Measurements from ENCODE around the gene KCNIP1. TPM values are rescaled to one million over a fixed set of nuclear protein-coding genes. Genes with fewer than 3 reads are reported as not detected.

Gene KCNIP1
- total and polyA plus RNA-seq, 10 of the 15 experiments (the other 5 are each of a cell fraction or from before 2014, with no cell fraction given): not detected

DNA sequence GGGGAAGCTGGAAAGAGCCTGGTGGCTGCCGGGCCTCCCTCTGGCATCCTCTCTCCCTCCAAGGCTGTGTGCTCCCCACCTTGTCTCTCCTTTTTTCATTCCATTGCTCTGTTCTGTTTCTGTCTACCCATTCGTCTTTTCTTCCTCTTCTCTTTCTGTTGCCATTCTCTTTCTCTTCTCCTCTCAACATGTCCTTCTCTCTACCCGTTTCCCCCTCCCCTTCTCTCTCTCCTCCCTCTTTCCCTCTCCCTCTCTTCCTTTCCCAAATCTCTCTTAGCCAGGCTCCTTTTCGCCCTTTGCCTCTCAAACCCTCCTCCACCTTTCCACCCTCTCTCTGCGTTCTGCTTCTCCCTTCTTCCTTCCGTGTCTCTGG is 19.4 kb upstream of the KCNIP1 start:
- RAD21 ChIA-PET (ENCODE audit: unreplicated experiment): no interaction called here
- no peak for DNase-seq (ENCODE audit: low read depth, low spot score)
- Histone ChIP-seq H3K27ac (ENCODE audit: control insufficient read depth, insufficient read depth) (no peak overlapping the region), H2AFZ (ENCODE audit: control insufficient read depth, low read depth, low read length) (no peak overlapping the region), H3K9me3 (replicated peaks; ENCODE audit: control insufficient read depth, insufficient read depth, low read length) (no peaks in the 10 kb centered on the region), H3K4me2 (ENCODE audit: control insufficient read depth, insufficient read depth) (no peak overlapping the region), H3K9ac (ENCODE audit: control insufficient read depth, insufficient read depth, low read length) (no peak overlapping the region), H3K4me1 (ENCODE audit: control insufficient read depth, insufficient read depth, low read length) (no peaks in the 10 kb centered on the region), H3K79me2 (ENCODE audit: control insufficient read depth, insufficient read depth, low read length) (no peaks in the 10 kb centered on the region), H3K27me3 (replicated peaks in 1 of 2; ENCODE audit: control insufficient read depth in 2 of 2, insufficient read depth in 2 of 2, low read length in 1 of 2) (peaks cover 2 to 3% of the 10 kb centered on the region in 2 experiments; a peak in 3 of 4 replicates), H4K20me1 (ENCODE audit: control insufficient read depth, insufficient read depth) (no peaks in the 10 kb centered on the region), H3K36me3 (ENCODE audit: control insufficient read depth in 2 of 2, insufficient read depth in 2 of 2, low read length in 1 of 2) (no peaks in the 10 kb centered on the region), H3K4me3 (no peak overlapping the region)
- 23% methylated on average over 5 of the region's 6 CpGs for WGBS (ENCODE audit: insufficient coverage, insufficient replicate concordance, low lambda C conversion rate, missing lambda C conversion rate)
- POLR2A ChIA-PET: no interaction called here
- CTCF ChIA-PET: no interaction called here
- FAIRE-seq: no peak
- in situ Hi-C loops (cut with MboI): no loop called here
- SMC1A ChIA-PET (ENCODE audit: uncharacterized antibody, unreplicated experiment): no interaction called here
- no peak for ATAC-seq
- TF ChIP-seq, protein P1, sequence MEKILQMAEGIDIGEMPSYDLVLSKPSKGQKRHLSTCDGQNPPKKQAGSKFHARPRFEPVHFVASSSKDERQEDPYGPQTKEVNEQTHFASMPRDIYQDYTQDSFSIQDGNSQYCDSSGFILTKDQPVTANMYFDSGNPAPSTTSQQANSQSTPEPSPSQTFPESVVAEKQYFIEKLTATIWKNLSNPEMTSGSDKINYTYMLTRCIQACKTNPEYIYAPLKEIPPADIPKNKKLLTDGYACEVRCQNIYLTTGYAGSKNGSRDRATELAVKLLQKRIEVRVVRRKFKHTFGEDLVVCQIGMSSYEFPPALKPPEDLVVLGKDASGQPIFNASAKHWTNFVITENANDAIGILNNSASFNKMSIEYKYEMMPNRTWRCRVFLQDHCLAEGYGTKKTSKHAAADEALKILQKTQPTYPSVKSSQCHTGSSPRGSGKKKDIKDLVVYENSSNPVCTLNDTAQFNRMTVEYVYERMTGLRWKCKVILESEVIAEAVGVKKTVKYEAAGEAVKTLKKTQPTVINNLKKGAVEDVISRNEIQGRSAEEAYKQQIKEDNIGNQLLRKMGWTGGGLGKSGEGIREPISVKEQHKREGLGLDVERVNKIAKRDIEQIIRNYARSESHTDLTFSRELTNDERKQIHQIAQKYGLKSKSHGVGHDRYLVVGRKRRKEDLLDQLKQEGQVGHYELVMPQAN (conservative IDR thresholded peaks at IDR 0.05): no peak
- TF ChIP-seq ZNF217 (IDR thresholded peaks at IDR 0.05) (no peak), GABPA (IDR thresholded peaks at IDR 0.05; ENCODE audit: low read depth) (no peak), BACH1 (IDR thresholded peaks at IDR 0.05; ENCODE audit: borderline replicate concordance) (no peak), TAF1 (IDR thresholded peaks at IDR 0.05; ENCODE audit: borderline replicate concordance, low read depth, low read length) (no peak), ZNF24 (IDR thresholded peaks at IDR 0.05) (no peak), IRF4 (IDR thresholded peaks at IDR 0.05; ENCODE audit: low read depth, low read length) (no peak), ZSCAN29 (IDR thresholded peaks at IDR 0.05) (no peak), POLR2A (IDR thresholded peaks at IDR 0.05; ENCODE audit: low read depth, low read length) (no peak), NBN (IDR thresholded peaks at IDR 0.05) (no peak), RAD51 (IDR thresholded peaks at IDR 0.05) (no peak)
- TF ChIP-seq, protein P2, sequence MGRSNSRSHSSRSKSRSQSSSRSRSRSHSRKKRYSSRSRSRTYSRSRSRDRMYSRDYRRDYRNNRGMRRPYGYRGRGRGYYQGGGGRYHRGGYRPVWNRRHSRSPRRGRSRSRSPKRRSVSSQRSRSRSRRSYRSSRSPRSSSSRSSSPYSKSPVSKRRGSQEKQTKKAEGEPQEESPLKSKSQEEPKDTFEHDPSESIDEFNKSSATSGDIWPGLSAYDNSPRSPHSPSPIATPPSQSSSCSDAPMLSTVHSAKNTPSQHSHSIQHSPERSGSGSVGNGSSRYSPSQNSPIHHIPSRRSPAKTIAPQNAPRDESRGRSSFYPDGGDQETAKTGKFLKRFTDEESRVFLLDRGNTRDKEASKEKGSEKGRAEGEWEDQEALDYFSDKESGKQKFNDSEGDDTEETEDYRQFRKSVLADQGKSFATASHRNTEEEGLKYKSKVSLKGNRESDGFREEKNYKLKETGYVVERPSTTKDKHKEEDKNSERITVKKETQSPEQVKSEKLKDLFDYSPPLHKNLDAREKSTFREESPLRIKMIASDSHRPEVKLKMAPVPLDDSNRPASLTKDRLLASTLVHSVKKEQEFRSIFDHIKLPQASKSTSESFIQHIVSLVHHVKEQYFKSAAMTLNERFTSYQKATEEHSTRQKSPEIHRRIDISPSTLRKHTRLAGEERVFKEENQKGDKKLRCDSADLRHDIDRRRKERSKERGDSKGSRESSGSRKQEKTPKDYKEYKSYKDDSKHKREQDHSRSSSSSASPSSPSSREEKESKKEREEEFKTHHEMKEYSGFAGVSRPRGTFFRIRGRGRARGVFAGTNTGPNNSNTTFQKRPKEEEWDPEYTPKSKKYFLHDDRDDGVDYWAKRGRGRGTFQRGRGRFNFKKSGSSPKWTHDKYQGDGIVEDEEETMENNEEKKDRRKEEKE (IDR thresholded peaks at IDR 0.05): no peak
- TF ChIP-seq, protein P3, sequence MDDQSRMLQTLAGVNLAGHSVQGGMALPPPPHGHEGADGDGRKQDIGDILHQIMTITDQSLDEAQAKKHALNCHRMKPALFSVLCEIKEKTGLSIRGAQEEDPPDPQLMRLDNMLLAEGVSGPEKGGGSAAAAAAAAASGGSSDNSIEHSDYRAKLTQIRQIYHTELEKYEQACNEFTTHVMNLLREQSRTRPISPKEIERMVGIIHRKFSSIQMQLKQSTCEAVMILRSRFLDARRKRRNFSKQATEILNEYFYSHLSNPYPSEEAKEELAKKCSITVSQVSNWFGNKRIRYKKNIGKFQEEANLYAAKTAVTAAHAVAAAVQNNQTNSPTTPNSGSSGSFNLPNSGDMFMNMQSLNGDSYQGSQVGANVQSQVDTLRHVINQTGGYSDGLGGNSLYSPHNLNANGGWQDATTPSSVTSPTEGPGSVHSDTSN (IDR thresholded peaks at IDR 0.05; ENCODE audit: insufficient replicate concordance, low read depth, low read length): no peak
- intact Hi-C loops (cut with micrococcal nuclease; ENCODE audit: unreplicated experiment): no loop called here
- no TSS peak for BruUV-seq (replicated peaks)

Measured in GM12878 (cell line).